Hepatocyte (in vitro differentiated cells): ENCODE measurements around the gene TMEM245. TPM values are rescaled to one million over a fixed set of nuclear protein-coding genes. Genes with fewer than 3 reads are reported as not detected.

Experiments
- DNase-seq: peaks from one replicate; pipeline ENCODE4 v3.0.0-alpha.2; 2016; ENCODE audit warnings: low spot score
- H2AFZ ChIP-seq: fragments of 200-600 bp; sonication (generic); 2 replicates; pipeline ENCODE4 v1.6.0; 2016; ENCODE audit warnings: antibody characterized with exemption, mild to moderate bottlenecking
- H3K27ac ChIP-seq: fragments of 200-600 bp; sonication (generic); 2 replicates; pipeline ENCODE4 v1.5.1; 2016; ENCODE audit warnings: mild to moderate bottlenecking
- H3K27me3 ChIP-seq: fragments of 200-600 bp; sonication (generic); 2 replicates; pipeline ENCODE4 v1.6.1; 2016
- H3K36me3 ChIP-seq: fragments of 200-600 bp; sonication (generic); replicated peaks from 2 replicates; pipeline ENCODE4 v1.5.1; 2016; ENCODE audit warnings: low read depth; ENCODE audit not compliant: insufficient read depth
- H3K4me1 ChIP-seq: fragments of 200-600 bp; sonication (generic); 2 replicates; pipeline ENCODE4 v1.5.1; 2016; ENCODE audit warnings: mild to moderate bottlenecking, moderate library complexity; ENCODE audit not compliant: insufficient read depth
- H3K4me2 ChIP-seq: fragments of 200-600 bp; sonication (generic); 2 replicates; pipeline ENCODE4 v1.6.0; 2016
- H3K4me3 ChIP-seq: fragments of 200-600 bp; sonication (generic); 2 replicates; pipeline ENCODE4 v1.5.1; 2016; ENCODE audit warnings: mild to moderate bottlenecking
- H3K79me2 ChIP-seq: fragments of 200-600 bp; sonication (generic); 2 replicates; pipeline ENCODE4 v1.6.0; 2017; ENCODE audit warnings: mild to moderate bottlenecking
- H3K9me2 ChIP-seq: fragments of 200-600 bp; sonication (generic); replicated peaks from 2 replicates; pipeline ENCODE4 v1.6.0; 2017; ENCODE audit warnings: mild to moderate bottlenecking; ENCODE audit not compliant: insufficient read depth
- H3K9me3 ChIP-seq: fragments of 200-600 bp; sonication (generic); 2 replicates; pipeline ENCODE4 v1.5.1; 2016; ENCODE audit warnings: low read depth, mild to moderate bottlenecking
- H4K20me1 ChIP-seq: fragments of 200-600 bp; sonication (generic); 2 replicates; pipeline ENCODE4 v1.6.0; 2016; ENCODE audit warnings: mild to moderate bottlenecking; ENCODE audit not compliant: insufficient read depth, poor library complexity, severe bottlenecking
- EZH2 ChIP-seq: fragments of 200-600 bp; sonication (generic); IDR thresholded peaks from 2 replicates; pipeline ENCODE4 v1.6.1; 2016; ENCODE audit warnings: antibody characterized with exemption, mild to moderate bottlenecking, borderline replicate concordance
- EZH2phosphoT487 ChIP-seq: fragments of 200-600 bp; sonication (generic); IDR thresholded peaks from one replicate; pipeline ENCODE4 v1.6.1; 2018; ENCODE audit warnings: antibody characterized with exemption, mild to moderate bottlenecking, low read depth, moderate library complexity; ENCODE audit not compliant: unreplicated experiment, severe bottlenecking
- WGBS: methylation state at CpG from one replicate; pipeline ENCODE4 v1.1.6; 2016; ENCODE audit warnings: low lambda C conversion rate; ENCODE audit errors: missing lambda C conversion rate; 5-methylcytosine and 5-hydroxymethylcytosine counted together
- polyA plus RNA-seq: library from polyadenylated mRNA; unstranded; fragments of >200 nt; fragmentation: Nextera tagmentation; extraction: Ambion mirVana; gene quantifications from 2 replicates; pipeline ENCODE4 v1.2.1, GENCODE V29; 2016
- total RNA-seq: library from RNA; depleted of rRNA; stranded (reverse); fragments of >200 nt; gene quantifications from 2 replicates; pipeline ENCODE4 v1.2.3, GENCODE V29; 2014
- TF ChIP-seq, protein P1 (sequence below): fragments of 200-600 bp; sonication (generic); IDR thresholded peaks from 2 replicates; pipeline ENCODE4 v1.5.1; 2016; ENCODE audit warnings: antibody characterized with exemption, mild to moderate bottlenecking; ENCODE audit not compliant: poor library complexity

Gene TMEM245
- total and polyA plus RNA-seq, 2 experiments from 2014 or later, result 63.5 to 122 TPM

DNA sequence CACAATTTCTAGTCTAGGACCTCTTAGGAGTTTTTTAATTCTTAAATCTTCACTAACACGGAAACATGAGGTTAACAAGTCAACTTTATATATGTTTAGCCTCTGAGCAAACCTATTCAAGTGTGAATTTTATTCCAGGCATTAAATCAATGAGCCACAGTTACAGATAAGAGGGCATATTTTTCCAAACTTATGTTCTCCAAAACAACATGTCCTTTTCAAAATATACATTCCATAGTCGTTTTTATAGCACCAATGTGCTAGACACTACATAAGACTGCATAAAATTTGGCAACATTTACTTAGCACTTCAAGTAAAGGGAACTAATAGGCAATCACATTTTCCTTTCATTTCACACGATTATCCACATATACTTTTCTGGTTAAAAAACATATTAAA lies 6.5 kb downstream of the TMEM245 start:
- no peak for DNase-seq
- no peaks in the 10 kb centered on the region for H3K9me3 ChIP-seq
- H2AFZ ChIP-seq, result no peak overlapping the region
- peaks cover 60% of the 10 kb centered on the region for H4K20me1 ChIP-seq
- no peaks in the 10 kb centered on the region for H3K27me3 ChIP-seq
- WGBS, result 76% methylated on average over 3 of the region's 3 CpGs
- H3K27ac ChIP-seq, result peak overlapping the region; percentile 35
- no peaks in the 10 kb centered on the region for H3K36me3 ChIP-seq
- no peak for TF ChIP-seq EZH2phosphoT487
- no peak for TF ChIP-seq EZH2
- TF ChIP-seq, protein P1, sequence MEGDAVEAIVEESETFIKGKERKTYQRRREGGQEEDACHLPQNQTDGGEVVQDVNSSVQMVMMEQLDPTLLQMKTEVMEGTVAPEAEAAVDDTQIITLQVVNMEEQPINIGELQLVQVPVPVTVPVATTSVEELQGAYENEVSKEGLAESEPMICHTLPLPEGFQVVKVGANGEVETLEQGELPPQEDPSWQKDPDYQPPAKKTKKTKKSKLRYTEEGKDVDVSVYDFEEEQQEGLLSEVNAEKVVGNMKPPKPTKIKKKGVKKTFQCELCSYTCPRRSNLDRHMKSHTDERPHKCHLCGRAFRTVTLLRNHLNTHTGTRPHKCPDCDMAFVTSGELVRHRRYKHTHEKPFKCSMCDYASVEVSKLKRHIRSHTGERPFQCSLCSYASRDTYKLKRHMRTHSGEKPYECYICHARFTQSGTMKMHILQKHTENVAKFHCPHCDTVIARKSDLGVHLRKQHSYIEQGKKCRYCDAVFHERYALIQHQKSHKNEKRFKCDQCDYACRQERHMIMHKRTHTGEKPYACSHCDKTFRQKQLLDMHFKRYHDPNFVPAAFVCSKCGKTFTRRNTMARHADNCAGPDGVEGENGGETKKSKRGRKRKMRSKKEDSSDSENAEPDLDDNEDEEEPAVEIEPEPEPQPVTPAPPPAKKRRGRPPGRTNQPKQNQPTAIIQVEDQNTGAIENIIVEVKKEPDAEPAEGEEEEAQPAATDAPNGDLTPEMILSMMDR, result no peak
- H3K4me2 ChIP-seq, result peak overlapping the region; percentile 41
- H3K4me3 ChIP-seq, result no peak overlapping the region
- H3K9me2 ChIP-seq, result no peaks in the 10 kb centered on the region
- peaks cover 29% of the 10 kb centered on the region for H3K4me1 ChIP-seq
- H3K79me2 ChIP-seq, result peaks cover 98% of the 10 kb centered on the region

DNA sequence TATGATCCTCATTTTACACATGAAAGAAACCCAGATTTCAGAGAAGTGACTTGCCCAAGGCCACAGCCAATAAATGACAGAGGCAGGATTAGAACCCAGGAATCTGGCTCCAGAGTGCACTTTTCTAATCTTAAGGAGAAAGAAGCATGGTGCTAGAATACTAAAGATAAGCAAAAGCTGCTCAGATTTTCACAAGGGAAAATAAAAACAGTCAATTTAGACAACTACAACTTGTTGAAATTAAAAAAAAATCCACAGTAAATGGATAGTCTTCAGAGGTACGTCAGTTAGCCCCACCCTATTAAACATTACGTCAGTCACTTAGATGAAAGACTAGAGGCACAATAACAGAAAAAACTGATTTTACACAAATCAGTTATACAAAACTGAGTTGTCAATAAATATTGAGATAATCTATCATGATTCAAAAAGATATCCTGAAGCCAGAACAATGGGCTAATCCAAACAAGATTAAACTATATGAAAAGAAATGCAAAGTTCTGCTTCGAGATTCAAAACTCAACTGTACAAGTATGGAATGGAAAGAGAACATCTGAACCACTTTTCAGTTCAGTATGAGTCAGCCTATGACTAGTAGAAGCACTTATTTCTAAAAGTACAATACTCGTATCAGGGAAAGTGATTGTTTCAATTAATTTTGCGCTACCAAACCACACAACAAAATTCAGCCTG lies 9.3 kb downstream of the TMEM245 start:
- H3K27me3 ChIP-seq, result no peaks in the 10 kb centered on the region
- H3K4me1 ChIP-seq, result peaks cover 40% of the 10 kb centered on the region
- H3K4me2 ChIP-seq, result peak overlapping the region; percentile 32
- DNase-seq, result no peak
- H3K79me2 ChIP-seq, result peaks cover 98% of the 10 kb centered on the region
- H4K20me1 ChIP-seq, result peaks cover 63% of the 10 kb centered on the region
- TF ChIP-seq EZH2phosphoT487 (no peak), EZH2 (no peak)
- TF ChIP-seq, protein P1, result no peak
- WGBS, result 65% methylated on average over 5 of the region's 5 CpGs
- no peaks in the 10 kb centered on the region for H3K9me3 ChIP-seq
- no peak overlapping the region for H3K4me3 ChIP-seq
- H3K36me3 ChIP-seq, result no peaks in the 10 kb centered on the region
- no peak overlapping the region for H2AFZ ChIP-seq
- H3K27ac ChIP-seq, result peak overlapping the region; percentile 65
- no peaks in the 10 kb centered on the region for H3K9me2 ChIP-seq

DNA sequence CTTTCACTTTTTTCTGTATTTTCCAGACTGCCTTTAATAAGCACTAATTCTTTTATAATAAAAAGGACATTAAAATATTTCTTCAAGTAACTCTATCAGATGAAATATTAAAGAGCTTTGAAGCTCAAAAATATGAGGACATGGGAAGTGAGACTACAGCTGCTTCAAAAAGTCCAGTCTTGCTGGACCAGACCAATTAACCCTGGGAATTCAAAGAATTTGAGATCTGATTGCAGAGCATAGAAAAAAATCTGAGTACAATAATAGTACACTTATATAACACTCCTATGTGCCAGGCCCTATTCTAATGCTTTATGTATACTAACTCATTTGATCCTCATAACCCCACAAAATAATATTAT lies 9.8 kb downstream of the TMEM245 start:
- Histone ChIP-seq H3K27me3 (no peaks in the 10 kb centered on the region), H3K4me2 (peak overlapping the region; percentile 32), H3K4me3 (no peak overlapping the region), H2AFZ (no peak overlapping the region), H4K20me1 (peaks cover 66% of the 10 kb centered on the region), H3K4me1 (peaks cover 40% of the 10 kb centered on the region), H3K27ac (peak overlapping the region; percentile 65), H3K79me2 (peaks cover 98% of the 10 kb centered on the region), H3K9me3 (no peaks in the 10 kb centered on the region), H3K9me2 (no peaks in the 10 kb centered on the region), H3K36me3 (no peaks in the 10 kb centered on the region)
- no peak for DNase-seq
- TF ChIP-seq, protein P1, result no peak
- TF ChIP-seq EZH2phosphoT487 (no peak), EZH2 (no peak)
